Neural progenitor cell (in vitro differentiated cells): ENCODE data around the gene RPTOR. TPM values are rescaled to one million over a fixed set of nuclear protein-coding genes. Genes with fewer than 3 reads are reported as not detected.

Experiments used
- DNase-seq: peaks from one replicate; pipeline ENCODE4 v3.0.0-alpha.2; 2016; ENCODE audit warnings: low spot score
- H2AFZ ChIP-seq: fragments of 200-600 bp; sonication (generic); replicated peaks from 2 replicates; pipeline ENCODE4 v1.6.1; 2016; ENCODE audit warnings: antibody characterized with exemption
- H3F3A ChIP-seq: fragments of 200-600 bp; sonication (generic); 2 replicates; pipeline ENCODE4 v1.6.1; 2016; ENCODE audit warnings: antibody characterized with exemption, low read depth
- H3K27ac ChIP-seq: fragments of 200-600 bp; sonication (generic); 2 replicates; pipeline ENCODE4 v1.5.1; 2016; ENCODE audit warnings: mild to moderate bottlenecking
- H3K27me3 ChIP-seq: fragments of 200-600 bp; sonication (generic); 2 replicates; pipeline ENCODE4 v1.6.1; 2016; ENCODE audit warnings: mild to moderate bottlenecking, moderate library complexity
- H3K36me3 ChIP-seq: fragments of 200-600 bp; sonication (generic); 2 replicates; pipeline ENCODE4 v1.5.1; 2016
- H3K4me1 ChIP-seq: fragments of 200-600 bp; sonication (generic); 2 replicates; pipeline ENCODE4 v1.6.1; 2016; ENCODE audit warnings: mixed run types
- H3K4me2 ChIP-seq: fragments of 200-600 bp; sonication (generic); 2 replicates; pipeline ENCODE4 v1.6.1; 2016
- H3K4me3 ChIP-seq: fragments of 200-600 bp; sonication (generic); 2 replicates; pipeline ENCODE4 v1.5.1; 2016
- H3K79me2 ChIP-seq: fragments of 200-600 bp; sonication (generic); 2 replicates; pipeline ENCODE4 v1.6.1; 2016; ENCODE audit warnings: low read depth
- H3K9ac ChIP-seq: fragments of 200-600 bp; sonication (generic); 2 replicates; pipeline ENCODE4 v1.6.1; 2016
- H3K9me3 ChIP-seq: fragments of 200-600 bp; sonication (generic); 2 replicates; pipeline ENCODE4 v1.5.1; 2016; ENCODE audit warnings: low read depth
- H4K20me1 ChIP-seq: fragments of 200-600 bp; sonication (generic); 2 replicates; pipeline ENCODE4 v1.6.1; 2016; ENCODE audit warnings: low read depth
- H3K27ac Mint-ChIP-seq: 3 replicates; pipeline ENCODE4 v1.8.0; 2021; ENCODE audit warnings: mixed read lengths
- H3K27me3 Mint-ChIP-seq: 2 replicates; pipeline ENCODE4 v1.8.0; 2022; ENCODE audit warnings: low read depth, mild to moderate bottlenecking, inconsistent platforms, moderate library complexity, mixed read lengths; ENCODE audit not compliant: insufficient read depth
- H3K36me3 Mint-ChIP-seq: 3 replicates; pipeline ENCODE4 v1.8.0; 2021; ENCODE audit warnings: mixed read lengths
- H3K4me1 Mint-ChIP-seq: 3 replicates; pipeline ENCODE4 v1.8.0; 2021; ENCODE audit warnings: mixed read lengths
- H3K4me3 Mint-ChIP-seq: 3 replicates; pipeline ENCODE4 v1.8.0; 2021; ENCODE audit warnings: mild to moderate bottlenecking, moderate library complexity, mixed read lengths
- H3K9me3 Mint-ChIP-seq: 3 replicates; pipeline ENCODE4 v1.8.0; 2020; ENCODE audit warnings: mixed read lengths
- CTCF ChIP-seq: fragments of 200-600 bp; sonication (generic); IDR thresholded peaks from 2 replicates; pipeline ENCODE4 v1.5.1; 2017; ENCODE audit warnings: antibody characterized with exemption, mild to moderate bottlenecking
- EZH2 ChIP-seq: fragments of 200-600 bp; sonication (generic); IDR thresholded peaks from 2 replicates; pipeline ENCODE4 v1.6.1; 2017; ENCODE audit warnings: antibody characterized with exemption, mild to moderate bottlenecking, moderate library complexity
- EZH2phosphoT487 ChIP-seq: fragments of 200-600 bp; sonication (generic); IDR thresholded peaks from 2 replicates; pipeline ENCODE4 v1.6.1; 2017; ENCODE audit warnings: antibody characterized with exemption
- total RNA-seq: library from RNA; depleted of rRNA; stranded (reverse); fragments of >200 nt; gene quantifications from 2 replicates; pipeline ENCODE4 v1.2.3, GENCODE V29; 2015; ENCODE audit warnings: low replicate concordance

The RPTOR gene
- total RNA-seq, 1 donor from 2014 or later: 7.4 TPM

- Mint-ChIP-seq H3K27ac (peak overlapping the region; percentile 69), H3K4me1 (peaks cover 51% of the 10 kb centered on the region), H3K4me3 (no peak overlapping the region), H3K9me3 (no peaks in the 10 kb centered on the region), H3K27me3 (peaks cover 2% of the 10 kb centered on the region), H3K36me3 (peaks cover 12% of the 10 kb centered on the region)
- Histone ChIP-seq H3K79me2 (no peaks in the 10 kb centered on the region), H3K36me3 (no peaks in the 10 kb centered on the region), H3K27ac (no peak overlapping the region), H3K27me3 (no peaks in the 10 kb centered on the region), H2AFZ (no peak overlapping the region), H3K4me1 (peaks cover 28% of the 10 kb centered on the region), H3F3A (peaks cover 13% of the 10 kb centered on the region), H4K20me1 (peaks cover 12% of the 10 kb centered on the region), H3K9ac (no peak overlapping the region), H3K9me3 (no peaks in the 10 kb centered on the region), H3K4me2 (no peak overlapping the region), H3K4me3 (no peak overlapping the region)
- DNase-seq: no peak
- TF ChIP-seq CTCF (no peak), EZH2 (no peak), EZH2phosphoT487 (no peak)
Measured at GRCh38 chr17:80876950-80877728, 332.5 kb downstream of the RPTOR start.

DNA sequence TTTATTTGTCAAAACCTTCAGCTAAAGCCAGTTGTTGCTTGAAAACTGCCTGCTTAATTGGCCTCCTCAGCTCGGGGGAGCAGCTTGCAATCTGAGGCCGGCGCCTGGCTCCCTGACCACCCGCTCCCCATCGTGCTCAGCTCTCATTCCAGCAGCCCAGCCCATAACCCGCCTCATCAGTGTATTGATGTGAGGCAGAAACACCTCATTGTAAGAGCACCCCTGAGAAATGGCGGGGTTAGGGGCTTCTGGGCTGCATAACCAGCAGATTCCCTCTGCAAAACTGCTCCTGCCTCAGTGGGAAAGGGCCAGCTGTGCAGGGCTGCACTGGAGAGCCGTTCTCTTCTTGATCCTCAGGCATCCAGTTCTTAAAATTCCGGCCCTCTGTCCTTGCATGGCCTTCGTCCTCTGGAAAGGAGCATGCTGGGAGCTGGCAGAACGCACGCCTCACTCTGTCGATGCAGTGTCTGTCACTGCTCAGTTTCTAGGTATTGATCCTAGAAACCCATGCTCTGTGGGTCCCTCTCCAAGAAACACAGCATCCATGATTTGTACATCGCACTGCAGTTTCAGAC, 333.2 kb downstream of the RPTOR start:
- Mint-ChIP-seq H3K36me3 (peaks cover 16% of the 10 kb centered on the region), H3K27ac (peak overlapping the region; percentile 87), H3K27me3 (peaks cover 2% of the 10 kb centered on the region), H3K4me3 (no peak overlapping the region), H3K9me3 (no peaks in the 10 kb centered on the region), H3K4me1 (peaks cover 49% of the 10 kb centered on the region)
- peaks cover 13% of the 10 kb centered on the region for H3F3A ChIP-seq
- no peak overlapping the region for H3K27ac ChIP-seq
- H3K27me3 ChIP-seq: no peaks in the 10 kb centered on the region
- TF ChIP-seq EZH2phosphoT487: no peak
- TF ChIP-seq EZH2: no peak
- no peak for TF ChIP-seq CTCF
- peaks cover 21% of the 10 kb centered on the region for H3K4me1 ChIP-seq
- no peaks in the 10 kb centered on the region for H3K9me3 ChIP-seq
- H3K4me3 ChIP-seq: no peak overlapping the region
- H3K36me3 ChIP-seq: no peaks in the 10 kb centered on the region
- no peaks in the 10 kb centered on the region for H3K79me2 ChIP-seq
- H3K4me2 ChIP-seq: no peak overlapping the region
- DNase-seq: no peak
- H2AFZ ChIP-seq: no peak overlapping the region
- no peak overlapping the region for H3K9ac ChIP-seq
- peaks cover 5% of the 10 kb centered on the region for H4K20me1 ChIP-seq

GRCh38 chr17:80878876-80879722, 334.5 kb downstream of the RPTOR start:
- Histone ChIP-seq H3K27ac (no peak overlapping the region), H3K79me2 (no peaks in the 10 kb centered on the region), H3K27me3 (no peaks in the 10 kb centered on the region), H3K4me1 (peaks cover 10% of the 10 kb centered on the region), H3K36me3 (no peaks in the 10 kb centered on the region), H3F3A (peaks cover under 1% of the 10 kb centered on the region), H3K4me3 (no peak overlapping the region), H4K20me1 (no peaks in the 10 kb centered on the region), H3K9ac (no peak overlapping the region), H3K4me2 (no peak overlapping the region), H3K9me3 (no peaks in the 10 kb centered on the region), H2AFZ (no peak overlapping the region)
- no peaks in the 10 kb centered on the region for H3K9me3 Mint-ChIP-seq
- no peak for TF ChIP-seq CTCF
- TF ChIP-seq EZH2phosphoT487: no peak
- no peak for TF ChIP-seq EZH2
- H3K4me3 Mint-ChIP-seq: no peak overlapping the region
- DNase-seq: no peak
- no peaks in the 10 kb centered on the region for H3K27me3 Mint-ChIP-seq
- H3K27ac Mint-ChIP-seq: peak overlapping the region; percentile 83
- peaks cover 16% of the 10 kb centered on the region for H3K36me3 Mint-ChIP-seq
- peaks cover 37% of the 10 kb centered on the region for H3K4me1 Mint-ChIP-seq
